AG20443 (cell line): ENCODE results near the gene HDAC7.

Experiments used
- DNase-seq: peaks from one replicate; pipeline ENCODE4 v3.0.0; 2012; ENCODE audit warnings: low spot score, mixed read lengths

The HDAC7 gene

DNA sequence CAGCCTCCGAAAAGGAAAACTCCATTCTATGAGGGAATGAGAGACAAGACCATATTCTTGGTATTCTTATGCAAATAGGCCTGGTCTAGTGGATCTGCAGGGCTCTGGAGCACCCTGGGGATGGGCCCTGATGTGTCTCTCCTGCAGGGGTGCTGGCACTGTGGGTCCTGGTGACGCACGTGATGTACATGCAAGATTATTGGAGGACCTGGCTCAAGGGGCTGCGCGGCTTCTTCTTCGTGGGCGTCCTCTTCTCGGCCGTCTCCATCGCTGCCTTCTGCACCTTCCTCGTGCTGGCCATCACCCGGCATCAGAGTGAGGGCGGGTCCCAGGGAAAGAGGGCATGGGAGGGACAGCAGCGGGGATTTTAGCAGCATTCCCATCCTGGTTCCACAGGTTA, 40.8 kb downstream of the HDAC7 start:
- no peak for DNase-seq

DNA sequence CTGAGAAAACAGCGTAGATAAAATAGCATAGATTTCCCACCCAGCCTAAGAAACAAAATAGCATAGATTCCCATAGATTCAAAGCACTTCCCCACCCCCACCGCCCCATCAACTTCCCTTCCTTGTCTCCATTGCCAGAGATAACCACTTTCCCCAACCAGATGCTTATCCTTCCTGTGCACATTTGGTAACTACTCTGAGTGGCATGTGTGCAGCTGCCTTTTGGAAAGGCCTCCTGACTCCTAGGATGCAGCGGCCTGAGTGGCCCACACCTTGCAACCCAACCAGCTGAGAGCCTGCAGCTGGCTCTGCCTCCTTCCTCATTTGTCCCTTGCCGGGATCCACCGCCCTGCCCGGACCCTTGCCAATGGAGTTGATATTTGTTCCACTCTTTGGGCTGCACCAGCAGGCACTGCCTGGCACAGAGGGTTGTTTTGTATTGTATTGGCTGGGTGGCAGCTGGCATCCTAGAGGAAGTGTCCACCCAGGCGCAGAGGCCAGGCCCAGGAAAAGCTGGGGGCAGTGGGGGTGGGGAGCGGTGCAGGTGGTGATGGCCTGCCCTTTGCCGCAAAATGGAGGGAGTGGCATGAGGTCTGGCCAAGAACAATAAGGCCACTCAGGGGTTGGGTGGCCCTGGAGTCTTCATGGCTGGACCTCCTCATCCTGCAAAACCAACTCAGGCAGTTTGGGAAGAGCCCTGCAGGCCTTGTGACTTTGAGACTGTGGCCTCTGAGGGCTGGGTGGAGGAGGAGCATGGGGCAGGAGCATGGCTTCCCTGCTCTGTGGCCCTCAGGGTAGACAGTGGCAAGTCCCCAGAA, 41.8 kb downstream of the HDAC7 start:
- no peak for DNase-seq

DNA sequence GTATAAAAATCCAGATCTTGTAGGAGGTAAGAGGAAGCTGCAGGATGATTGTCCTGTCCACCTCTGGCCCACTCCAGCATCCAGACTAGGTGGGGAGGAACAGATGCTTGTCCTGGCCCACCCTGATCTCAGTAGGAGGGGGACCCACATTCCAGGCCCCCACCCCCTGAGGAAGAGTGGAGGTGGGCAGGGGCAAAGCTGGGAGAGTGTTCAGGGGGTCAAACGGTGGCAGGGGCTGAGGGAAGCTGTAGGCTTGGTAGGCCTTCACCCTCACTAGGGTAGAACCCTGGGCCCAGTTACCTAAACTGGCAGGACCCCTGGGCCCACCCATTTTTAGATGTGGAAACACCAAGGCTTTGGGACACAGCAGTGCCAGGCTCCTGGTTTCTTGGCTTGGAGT, 42.6 kb downstream of the HDAC7 start:
- DNase-seq = no peak

DNA sequence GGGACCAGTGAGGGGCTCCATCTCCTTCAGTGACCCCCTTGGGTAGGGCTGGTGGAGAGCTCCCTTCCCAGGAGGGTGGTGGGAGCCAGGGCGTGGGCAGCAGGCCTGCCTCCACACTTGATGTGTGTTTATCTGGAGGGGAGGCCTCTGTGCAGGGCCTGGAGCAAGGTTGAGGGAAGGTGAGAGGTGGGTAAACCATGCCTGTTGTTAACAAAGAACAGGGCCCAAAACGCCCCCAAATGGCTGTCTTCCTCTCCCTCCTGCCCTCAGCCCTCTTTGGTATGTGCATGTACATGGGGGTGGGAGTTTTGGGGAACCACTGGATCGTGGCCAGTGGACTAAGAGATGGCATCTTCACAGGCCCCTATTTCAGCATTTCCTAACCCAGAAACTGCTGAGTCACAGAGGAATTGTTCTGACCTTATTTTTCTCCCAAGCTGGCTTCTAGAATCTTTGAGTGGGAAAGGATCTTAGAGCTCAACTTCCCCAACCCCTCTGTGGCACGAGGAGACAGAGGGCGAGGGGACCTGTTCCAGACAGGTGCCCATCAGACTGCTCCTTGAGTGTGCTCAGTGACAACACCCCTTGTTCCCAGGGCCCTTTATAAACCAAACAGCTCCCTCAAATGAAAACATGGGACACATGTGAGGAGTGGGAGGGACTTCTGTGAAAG, 43.1 kb downstream of the HDAC7 start:
- DNase-seq = peak; percentile 47

DNA sequence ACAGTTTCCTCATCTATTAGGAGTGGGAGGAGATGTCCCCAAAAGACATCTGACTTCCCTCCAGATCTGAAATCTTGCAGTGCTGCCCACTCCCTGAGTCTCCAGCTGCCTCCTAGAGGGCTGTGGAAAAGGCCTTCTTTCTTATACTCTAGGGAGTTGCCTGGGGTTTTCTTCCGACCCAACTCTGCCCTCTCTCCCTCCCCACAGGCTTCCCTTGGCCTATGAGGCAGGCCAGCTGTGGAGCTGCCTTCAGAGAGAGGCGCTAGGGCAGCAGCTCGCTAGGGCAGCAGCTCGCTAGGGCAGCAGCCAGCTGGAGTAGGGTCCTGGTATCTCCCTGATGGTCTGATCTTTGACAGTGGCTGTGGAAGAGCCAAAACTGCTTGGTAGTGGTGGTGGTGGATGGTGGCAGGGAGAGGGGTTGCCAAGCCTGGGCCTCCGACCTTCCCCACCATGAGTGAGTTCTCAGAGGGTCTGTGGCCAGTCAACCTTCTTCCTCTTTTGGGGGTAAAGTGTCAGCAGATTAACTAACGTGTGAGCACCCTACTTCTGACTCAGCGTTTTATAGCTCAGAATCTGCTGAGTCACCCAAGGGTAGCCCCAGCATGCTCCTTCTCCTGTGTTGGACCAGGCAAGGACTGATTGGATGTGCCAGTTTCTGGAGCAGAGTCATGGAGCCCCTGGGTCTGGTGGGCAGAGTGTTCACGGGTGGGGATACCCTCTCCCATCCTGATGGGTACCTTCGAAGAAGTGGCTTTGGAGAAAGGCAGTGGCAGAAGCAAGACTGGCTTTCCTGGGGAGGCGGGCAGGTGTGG, 44.4 kb downstream of the HDAC7 start:
- DNase-seq = no peak

DNA sequence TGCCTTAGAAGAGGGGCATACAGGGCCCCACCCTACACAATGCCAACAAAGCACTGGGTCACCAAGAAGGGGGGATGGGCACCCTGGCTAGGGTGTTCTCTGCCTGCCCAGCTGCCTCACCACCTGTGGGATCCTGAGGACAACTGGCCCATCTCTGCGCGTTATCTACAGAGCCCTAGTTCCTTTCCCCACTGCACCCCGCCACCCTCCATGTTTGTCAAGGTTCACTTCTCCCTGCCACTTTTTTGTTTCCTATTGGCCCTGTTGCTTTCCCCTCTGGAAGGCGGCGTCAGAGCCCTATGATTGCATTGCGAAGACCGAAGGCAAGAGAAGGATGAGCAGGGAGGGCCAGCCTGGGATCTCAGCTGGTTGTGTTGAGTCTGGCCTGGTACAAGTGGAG, 45.0 kb downstream of the HDAC7 start:
- no peak for DNase-seq

DNA sequence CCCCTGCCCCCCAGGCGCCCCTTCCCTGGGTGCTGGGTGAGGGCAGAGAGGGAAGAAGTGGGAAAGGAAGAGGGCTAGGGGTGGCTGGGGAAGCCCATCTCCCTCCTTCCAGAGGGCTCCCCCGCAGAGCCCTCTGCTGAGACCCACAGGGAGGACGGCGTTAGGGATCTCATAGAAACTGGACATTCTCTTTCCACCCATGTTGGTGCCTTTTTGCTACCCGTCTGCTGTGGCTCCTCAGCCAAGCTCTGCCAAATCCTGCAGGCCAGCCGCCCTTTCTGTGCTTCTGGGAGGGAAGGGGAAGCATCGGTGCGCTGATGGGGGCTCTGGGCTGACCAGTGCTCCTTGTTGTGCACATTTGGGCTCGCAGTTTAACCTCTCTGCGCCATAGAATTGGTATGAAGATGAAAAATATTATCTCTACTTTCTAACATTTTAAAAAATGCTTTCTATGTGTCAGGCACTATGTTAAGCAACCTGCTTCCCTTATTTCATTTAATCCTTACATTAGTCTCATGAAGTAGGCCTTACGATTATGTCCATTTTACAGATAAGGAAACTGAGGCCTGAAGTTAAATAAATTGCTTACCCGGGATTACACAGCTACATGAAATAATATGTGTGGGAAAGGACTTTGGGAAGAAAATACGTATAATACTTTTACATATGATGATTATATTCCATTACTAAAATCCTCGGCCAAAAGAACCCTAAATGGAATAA, 45.7 kb downstream of the HDAC7 start:
- DNase-seq = no peak

DNA sequence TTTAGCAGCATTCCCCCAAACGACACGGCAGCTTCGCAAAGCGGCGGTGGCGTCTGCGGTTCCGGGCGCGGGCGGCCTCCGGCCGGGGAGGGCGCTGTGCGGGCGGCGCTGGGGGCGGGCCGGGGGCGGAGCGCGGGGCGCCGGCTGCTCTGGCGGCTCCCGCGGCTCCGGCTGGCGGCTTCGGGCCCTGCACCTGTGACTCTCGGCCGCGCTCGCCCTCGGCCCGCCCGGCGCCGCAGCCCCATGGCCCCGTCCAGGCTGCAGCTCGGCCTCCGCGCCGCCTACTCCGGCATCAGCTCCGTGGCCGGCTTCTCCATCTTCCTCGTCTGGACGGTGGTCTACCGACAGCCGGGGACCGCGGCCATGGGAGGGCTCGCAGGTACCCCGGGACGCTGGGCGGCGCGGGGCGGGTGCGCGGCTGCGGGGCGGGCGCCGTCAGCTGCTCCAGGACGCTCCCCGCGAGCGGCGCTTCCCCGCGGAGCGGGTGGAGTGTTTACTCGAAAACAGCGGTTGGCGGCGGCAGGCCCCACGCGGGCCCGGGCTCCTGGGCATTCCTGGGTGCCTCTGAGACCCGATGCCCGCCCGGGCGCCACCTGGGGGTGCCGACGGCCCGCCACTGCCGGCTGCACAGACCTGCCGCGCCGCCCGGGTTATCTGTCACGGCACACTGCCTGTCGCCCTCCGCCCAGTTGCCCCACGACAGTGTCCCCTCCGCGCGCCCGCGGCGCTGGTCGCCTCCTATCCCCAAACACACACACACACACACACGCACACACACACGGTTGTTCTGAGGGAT, 46.4 kb downstream of the HDAC7 start, which contains the start of gene SLC48A1:
Gene SLC48A1 (plus strand): TSS at position 177 of the 796 bp plus-strand sequence. CDS start 67 bp downstream, at position 244.
- DNase-seq = peak; percentile 95

DNA sequence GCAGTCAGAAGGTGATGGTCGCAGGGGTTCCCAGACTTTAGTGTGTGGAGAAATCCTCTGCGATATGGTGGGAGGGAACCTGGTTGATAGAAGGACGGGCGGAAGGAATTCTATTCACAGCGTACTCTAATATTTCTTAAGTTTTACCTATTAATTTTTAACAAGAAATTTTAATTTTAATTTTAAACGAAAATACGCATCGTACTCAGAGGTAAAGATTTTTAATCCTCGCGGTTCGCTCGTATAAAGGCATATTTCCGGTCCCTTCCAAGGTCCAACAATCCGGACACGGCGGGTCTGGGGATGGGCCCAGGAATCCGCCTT, 47.0 kb downstream of the HDAC7 start:
- no peak for DNase-seq

DNA sequence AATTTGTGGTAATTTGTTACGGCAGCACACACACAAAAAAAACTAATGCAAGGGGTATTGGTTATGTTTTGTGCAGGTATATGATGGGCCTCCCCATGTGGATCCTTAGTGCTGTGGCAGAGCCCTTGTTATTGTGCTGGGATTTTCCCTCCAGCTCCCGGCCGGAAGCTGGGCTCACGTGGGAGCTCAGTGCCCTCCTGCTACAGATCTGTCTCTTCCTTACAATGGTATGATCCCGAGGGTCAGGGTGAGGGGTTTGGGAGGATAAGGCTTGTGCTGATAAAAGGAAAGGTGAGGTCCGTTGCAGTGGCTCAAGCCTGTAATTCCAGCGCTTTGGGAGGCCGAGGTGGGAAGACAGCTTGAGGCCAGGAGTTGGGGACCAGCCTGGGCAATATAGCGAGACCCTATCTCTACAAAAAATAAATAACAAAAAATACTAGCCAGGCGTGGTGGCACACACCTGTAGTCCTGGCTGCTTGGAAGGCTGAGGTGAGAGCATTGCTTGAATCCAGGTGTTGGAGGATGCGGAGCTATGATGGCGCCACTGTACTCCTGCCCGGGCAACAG, 47.5 kb downstream of the HDAC7 start:
- DNase-seq = no peak

DNA sequence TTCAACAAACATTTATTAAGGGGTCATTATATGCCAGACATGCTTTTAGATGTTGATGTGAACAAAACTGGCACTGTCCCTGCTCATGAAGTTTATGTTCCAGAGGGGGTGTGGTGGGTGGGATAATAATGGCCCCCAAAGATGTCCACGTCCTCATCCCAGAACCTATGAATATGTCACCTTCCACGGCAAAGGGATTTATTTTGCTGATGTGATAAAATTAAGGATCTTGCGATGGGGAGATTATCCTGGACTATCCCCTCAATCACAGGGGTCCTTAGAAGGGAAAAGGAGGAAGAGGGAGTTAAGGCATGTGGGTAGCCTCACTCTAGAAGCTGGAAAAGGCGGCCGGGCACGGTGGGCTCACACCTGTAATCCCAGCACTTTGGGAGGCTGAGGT, 48.4 kb downstream of the HDAC7 start:
- DNase-seq = no peak

DNA sequence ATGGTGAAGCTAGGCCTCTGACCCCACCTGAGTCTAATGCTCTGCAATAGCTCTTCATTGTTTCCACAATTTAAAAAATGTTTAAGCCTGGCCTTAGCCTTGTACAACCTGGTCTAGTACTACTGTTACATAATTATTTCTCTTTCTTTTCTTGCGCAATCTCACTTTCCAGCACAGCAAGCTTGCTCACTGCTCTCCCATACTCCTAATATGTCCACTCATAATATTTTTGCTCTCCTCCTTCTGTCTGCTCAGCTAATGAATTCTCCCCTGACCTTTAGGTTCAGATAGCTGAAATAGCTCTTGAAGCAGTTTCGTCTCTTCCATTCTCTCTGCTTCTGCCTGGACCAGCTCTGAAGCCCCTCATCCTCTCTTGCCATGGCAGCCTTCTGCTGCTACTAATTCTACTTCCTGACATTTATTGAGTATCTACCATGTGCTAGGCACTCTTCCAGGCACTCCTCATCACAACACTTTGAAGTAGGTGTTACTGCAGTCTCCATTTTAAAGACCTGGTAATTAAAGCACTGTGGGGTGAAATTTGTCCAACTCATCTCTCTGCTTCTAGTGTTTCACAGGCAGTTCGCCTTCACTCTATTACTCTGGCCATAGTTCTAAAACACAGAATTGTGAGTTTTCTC, 49.5 kb downstream of the HDAC7 start:
- peak; percentile 65 for DNase-seq

DNA sequence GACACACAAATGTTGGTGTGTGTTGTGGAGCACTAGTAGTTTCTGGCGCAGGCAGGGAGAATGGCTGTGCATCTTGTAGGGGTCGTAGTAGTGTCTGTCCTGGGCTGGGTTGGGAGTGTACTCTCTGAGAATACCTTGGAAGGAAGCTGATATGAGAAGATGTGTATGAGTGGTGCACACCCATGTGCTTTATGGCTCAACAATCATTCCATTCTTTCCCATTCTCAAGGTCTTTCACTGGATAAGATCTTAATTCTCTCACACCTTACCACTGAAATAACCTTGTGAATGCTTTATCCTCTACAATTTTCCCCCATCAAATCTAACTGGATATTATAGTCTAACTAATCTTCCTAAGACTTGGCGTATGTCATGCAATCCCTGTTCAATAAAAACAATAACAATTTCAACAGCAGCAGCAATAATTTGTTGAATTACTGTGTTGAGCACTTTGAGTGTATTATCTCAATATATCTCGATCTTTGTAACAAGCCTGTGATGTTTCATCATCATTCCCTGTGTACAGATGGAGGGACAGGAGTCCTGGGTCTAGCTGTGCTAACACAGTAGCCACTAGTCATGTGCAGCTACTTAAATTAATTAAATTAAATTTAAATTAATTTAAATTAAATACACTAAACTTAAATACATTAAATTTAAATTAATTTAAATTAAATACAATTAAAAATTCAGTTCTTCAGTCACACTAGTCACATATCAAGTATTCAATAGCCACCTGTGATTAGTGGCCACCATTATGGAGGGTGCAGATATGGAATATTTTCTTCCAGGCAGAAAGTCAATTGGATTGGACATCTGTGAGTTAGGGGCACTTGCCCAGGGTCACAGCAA, 50.2 kb downstream of the HDAC7 start:
- DNase-seq = no peak

DNA sequence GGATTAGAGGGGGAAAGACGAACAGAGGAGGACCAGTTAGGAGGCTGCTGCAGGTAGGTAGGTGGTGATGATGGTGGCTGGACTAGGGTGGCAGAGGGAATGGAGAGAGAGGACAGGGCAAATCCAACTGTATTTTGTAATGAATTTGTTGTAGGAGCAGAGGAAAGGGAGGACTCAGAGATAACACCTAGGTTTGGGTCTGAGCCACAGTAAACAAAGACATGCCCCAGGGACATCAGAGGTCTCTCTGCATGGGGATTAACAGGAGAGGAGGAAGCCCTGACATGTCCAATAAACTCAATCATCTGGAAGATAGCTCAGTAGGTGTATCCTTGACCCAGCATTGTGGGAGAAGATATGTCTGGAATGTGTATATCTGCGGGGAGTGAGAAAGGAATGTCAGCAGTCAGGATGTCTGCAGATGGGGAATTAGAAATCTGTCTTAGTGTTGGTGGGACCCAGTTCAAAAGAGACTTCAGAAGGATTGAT, 51.3 kb downstream of the HDAC7 start:
- DNase-seq = no peak

DNA sequence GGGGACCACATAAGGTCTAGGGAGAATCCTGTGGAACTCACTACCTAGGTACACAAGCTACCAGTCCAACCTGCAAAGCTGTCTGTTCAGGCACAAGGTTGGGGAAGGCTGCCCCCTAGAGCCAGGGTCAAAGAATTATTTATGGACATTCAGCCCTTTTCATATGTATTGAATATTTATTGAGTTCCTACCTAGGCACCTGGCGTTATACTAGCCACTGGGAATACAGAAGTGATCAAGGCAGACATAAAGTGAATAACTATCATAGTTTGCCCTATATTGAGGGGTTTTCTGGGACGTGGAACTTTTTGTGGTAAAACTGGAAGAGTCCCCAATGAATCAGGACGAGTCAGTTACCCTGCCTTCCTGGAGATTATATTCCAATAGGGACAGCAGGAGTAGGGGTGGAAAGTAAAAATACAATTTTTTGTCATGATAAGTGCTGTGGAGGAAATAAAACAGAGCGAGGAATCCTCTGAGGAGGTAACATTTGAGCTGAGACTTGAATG, 52.4 kb downstream of the HDAC7 start:
- DNase-seq = peak; percentile 45

DNA sequence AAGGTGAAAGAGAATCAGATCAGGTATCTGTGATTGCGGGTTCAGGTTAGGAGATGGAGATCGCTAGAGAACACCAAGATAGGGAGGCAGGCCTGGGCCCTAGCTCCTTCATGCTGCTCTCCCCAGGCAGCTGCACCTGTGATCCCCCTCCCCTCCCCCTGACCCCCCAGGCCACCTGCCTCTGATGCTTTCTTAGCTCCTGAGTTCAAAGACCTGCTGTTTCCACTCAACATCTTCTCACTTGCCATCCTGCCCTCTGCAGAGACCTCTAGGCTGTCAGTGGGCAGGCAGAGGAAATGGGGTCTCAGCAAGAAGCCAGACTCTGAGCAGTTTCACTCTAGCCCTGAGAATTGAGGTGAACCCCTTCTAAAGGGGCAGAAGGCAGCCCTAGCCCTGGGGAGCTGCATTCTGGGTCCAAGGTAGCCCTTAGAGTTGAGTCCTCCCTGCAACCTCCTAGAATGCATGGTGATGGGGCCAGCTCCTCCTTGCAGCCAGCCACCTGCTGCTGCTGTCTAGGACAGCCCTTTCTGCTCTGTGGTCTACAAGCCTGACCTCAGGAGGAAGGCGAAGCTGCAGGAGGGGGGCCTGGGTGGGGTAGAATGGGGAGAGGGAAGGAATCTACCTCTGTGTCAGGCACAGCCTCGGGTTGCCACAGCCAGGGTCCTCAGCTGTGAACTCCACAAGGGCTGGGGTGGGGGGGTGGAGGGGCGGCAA, 53.0 kb downstream of the HDAC7 start:
- no peak for DNase-seq

DNA sequence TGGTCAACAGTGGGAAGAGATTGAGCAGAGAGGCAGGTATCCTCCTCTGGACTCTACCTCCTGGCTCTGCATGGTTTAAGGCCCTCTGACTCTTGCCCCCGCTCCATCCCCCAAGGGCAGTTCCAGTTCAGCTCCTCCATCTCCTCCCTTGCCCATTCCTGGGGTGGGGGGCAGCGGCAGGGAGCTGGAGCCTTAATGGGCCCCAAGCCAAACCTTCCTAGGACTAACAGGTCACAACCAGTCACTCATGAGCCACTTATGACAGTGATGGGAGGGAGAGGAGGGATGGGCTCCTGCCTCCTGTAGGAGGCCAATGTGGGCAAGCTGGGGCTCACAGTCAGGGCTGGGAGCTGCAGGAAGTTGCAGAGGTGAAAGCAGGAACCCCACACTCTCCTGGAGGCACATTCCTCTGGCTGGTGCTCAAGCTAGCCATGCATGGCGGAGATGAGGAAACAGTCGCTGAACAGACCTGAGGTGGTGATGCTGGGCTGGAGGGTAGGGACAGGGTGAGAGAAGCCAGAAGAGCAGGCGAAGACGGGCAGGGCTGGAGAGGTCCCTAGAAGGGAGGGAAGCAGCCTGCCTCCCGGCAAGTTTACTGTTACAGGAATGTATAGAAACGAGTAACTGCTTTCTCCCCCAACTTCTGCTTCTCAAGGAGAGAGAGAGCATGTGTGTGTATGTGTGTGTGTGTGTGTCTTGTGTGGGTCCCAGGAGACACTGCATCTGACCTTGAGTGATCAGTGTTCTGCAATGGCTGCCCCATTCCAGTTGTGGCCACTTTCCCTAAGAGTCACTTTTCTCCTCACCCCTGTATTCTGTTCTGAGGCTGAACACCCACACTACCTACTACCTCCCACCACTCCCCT, 56.0 kb downstream of the HDAC7 start:
- no peak for DNase-seq
